Neural progenitor cell (in vitro differentiated cells): ENCODE data around the gene HNMT. TPM values are rescaled to one million over a fixed set of nuclear protein-coding genes. Genes with fewer than 3 reads are reported as not detected.

ENCODE experiments used
- DNase-seq: peaks from one replicate; pipeline ENCODE4 v3.0.0-alpha.2; 2016; ENCODE audit warnings: low spot score
- H2AFZ ChIP-seq: fragments of 200-600 bp; sonication (generic); replicated peaks from 2 replicates; pipeline ENCODE4 v1.6.1; 2016; ENCODE audit warnings: antibody characterized with exemption
- H3F3A ChIP-seq: fragments of 200-600 bp; sonication (generic); 2 replicates; pipeline ENCODE4 v1.6.1; 2016; ENCODE audit warnings: antibody characterized with exemption, low read depth
- H3K27ac ChIP-seq: fragments of 200-600 bp; sonication (generic); 2 replicates; pipeline ENCODE4 v1.5.1; 2016; ENCODE audit warnings: mild to moderate bottlenecking
- H3K27me3 ChIP-seq: fragments of 200-600 bp; sonication (generic); 2 replicates; pipeline ENCODE4 v1.6.1; 2016; ENCODE audit warnings: mild to moderate bottlenecking, moderate library complexity
- H3K36me3 ChIP-seq: fragments of 200-600 bp; sonication (generic); 2 replicates; pipeline ENCODE4 v1.5.1; 2016
- H3K4me1 ChIP-seq: fragments of 200-600 bp; sonication (generic); 2 replicates; pipeline ENCODE4 v1.6.1; 2016; ENCODE audit warnings: mixed run types
- H3K4me2 ChIP-seq: fragments of 200-600 bp; sonication (generic); 2 replicates; pipeline ENCODE4 v1.6.1; 2016
- H3K4me3 ChIP-seq: fragments of 200-600 bp; sonication (generic); 2 replicates; pipeline ENCODE4 v1.5.1; 2016
- H3K79me2 ChIP-seq: fragments of 200-600 bp; sonication (generic); 2 replicates; pipeline ENCODE4 v1.6.1; 2016; ENCODE audit warnings: low read depth
- H3K9ac ChIP-seq: fragments of 200-600 bp; sonication (generic); 2 replicates; pipeline ENCODE4 v1.6.1; 2016
- H3K9me3 ChIP-seq: fragments of 200-600 bp; sonication (generic); 2 replicates; pipeline ENCODE4 v1.5.1; 2016; ENCODE audit warnings: low read depth
- H4K20me1 ChIP-seq: fragments of 200-600 bp; sonication (generic); 2 replicates; pipeline ENCODE4 v1.6.1; 2016; ENCODE audit warnings: low read depth
- H3K27ac Mint-ChIP-seq: 3 replicates; pipeline ENCODE4 v1.8.0; 2021; ENCODE audit warnings: mixed read lengths
- H3K27me3 Mint-ChIP-seq: 2 replicates; pipeline ENCODE4 v1.8.0; 2022; ENCODE audit warnings: low read depth, mild to moderate bottlenecking, inconsistent platforms, moderate library complexity, mixed read lengths; ENCODE audit not compliant: insufficient read depth
- H3K36me3 Mint-ChIP-seq: 3 replicates; pipeline ENCODE4 v1.8.0; 2021; ENCODE audit warnings: mixed read lengths
- H3K4me1 Mint-ChIP-seq: 3 replicates; pipeline ENCODE4 v1.8.0; 2021; ENCODE audit warnings: mixed read lengths
- H3K4me3 Mint-ChIP-seq: 3 replicates; pipeline ENCODE4 v1.8.0; 2021; ENCODE audit warnings: mild to moderate bottlenecking, moderate library complexity, mixed read lengths
- H3K9me3 Mint-ChIP-seq: 3 replicates; pipeline ENCODE4 v1.8.0; 2020; ENCODE audit warnings: mixed read lengths
- CTCF ChIP-seq: fragments of 200-600 bp; sonication (generic); IDR thresholded peaks from 2 replicates; pipeline ENCODE4 v1.5.1; 2017; ENCODE audit warnings: antibody characterized with exemption, mild to moderate bottlenecking
- EZH2 ChIP-seq: fragments of 200-600 bp; sonication (generic); IDR thresholded peaks from 2 replicates; pipeline ENCODE4 v1.6.1; 2017; ENCODE audit warnings: antibody characterized with exemption, mild to moderate bottlenecking, moderate library complexity
- EZH2phosphoT487 ChIP-seq: fragments of 200-600 bp; sonication (generic); IDR thresholded peaks from 2 replicates; pipeline ENCODE4 v1.6.1; 2017; ENCODE audit warnings: antibody characterized with exemption
- total RNA-seq: library from RNA; depleted of rRNA; stranded (reverse); fragments of >200 nt; gene quantifications from 2 replicates; pipeline ENCODE4 v1.2.3, GENCODE V29; 2015; ENCODE audit warnings: low replicate concordance

The HNMT gene
- total RNA-seq, 1 donor from 2014 or later: 1.6 TPM

GRCh38 chr2:137966043-137966442 lies 1.8 kb downstream of the HNMT start:
- no peak overlapping the region for H3K4me2 ChIP-seq
- no peaks in the 10 kb centered on the region for H3K9me3 Mint-ChIP-seq

GRCh38 chr2:137967042-137967441 lies 2.8 kb downstream of the HNMT start:
- no peak overlapping the region for H3K27ac ChIP-seq
- TF ChIP-seq CTCF (no peak), EZH2 (no peak), EZH2phosphoT487 (no peak)
- no peaks in the 10 kb centered on the region for H4K20me1 ChIP-seq
- H3K79me2 ChIP-seq: no peaks in the 10 kb centered on the region
- H3K27me3 ChIP-seq: no peaks in the 10 kb centered on the region
- no peak overlapping the region for H2AFZ ChIP-seq
- Mint-ChIP-seq H3K36me3 (no peaks in the 10 kb centered on the region), H3K4me3 (no peak overlapping the region), H3K9me3 (no peaks in the 10 kb centered on the region), H3K27me3 (no peaks in the 10 kb centered on the region), H3K27ac (no peak overlapping the region), H3K4me1 (peaks cover 26% of the 10 kb centered on the region)
- H3K4me2 ChIP-seq: no peak overlapping the region
- no peak for DNase-seq
- H3K9ac ChIP-seq: no peak overlapping the region
- H3K4me3 ChIP-seq: no peak overlapping the region
- H3K9me3 ChIP-seq: no peaks in the 10 kb centered on the region
- peaks cover 19% of the 10 kb centered on the region for H3K4me1 ChIP-seq
- peaks cover 5% of the 10 kb centered on the region for H3F3A ChIP-seq
- H3K36me3 ChIP-seq: no peaks in the 10 kb centered on the region

More at GRCh38 chr2:137966043-137966442, 1.8 kb downstream of the HNMT start:
- Histone ChIP-seq H4K20me1 (no peaks in the 10 kb centered on the region), H3K9me3 (no peaks in the 10 kb centered on the region), H3K27ac (no peak overlapping the region), H3F3A (peaks cover 5% of the 10 kb centered on the region), H3K9ac (no peak overlapping the region), H3K36me3 (no peaks in the 10 kb centered on the region), H3K27me3 (no peaks in the 10 kb centered on the region), H2AFZ (no peak overlapping the region), H3K4me1 (peaks cover 19% of the 10 kb centered on the region), H3K4me3 (no peak overlapping the region), H3K79me2 (no peaks in the 10 kb centered on the region)
- no peak overlapping the region for H3K27ac Mint-ChIP-seq
- H3K4me3 Mint-ChIP-seq: no peak overlapping the region
- no peaks in the 10 kb centered on the region for H3K27me3 Mint-ChIP-seq
- no peaks in the 10 kb centered on the region for H3K36me3 Mint-ChIP-seq
- no peak for DNase-seq
- TF ChIP-seq EZH2phosphoT487 (no peak), CTCF (no peak), EZH2 (no peak)
- peaks cover 26% of the 10 kb centered on the region for H3K4me1 Mint-ChIP-seq

- no peaks in the 10 kb centered on the region for H3K27me3 Mint-ChIP-seq
- Histone ChIP-seq H3K36me3 (no peaks in the 10 kb centered on the region), H4K20me1 (no peaks in the 10 kb centered on the region), H3K4me2 (no peak overlapping the region), H3K9me3 (no peaks in the 10 kb centered on the region), H3K27me3 (no peaks in the 10 kb centered on the region), H3K79me2 (no peaks in the 10 kb centered on the region), H3K27ac (no peak overlapping the region), H3K9ac (no peak overlapping the region), H2AFZ (peak overlapping the region; percentile 21), H3K4me3 (no peak overlapping the region), H3K4me1 (peaks cover 15% of the 10 kb centered on the region), H3F3A (peaks cover 4% of the 10 kb centered on the region)
- H3K4me1 Mint-ChIP-seq: peaks cover 22% of the 10 kb centered on the region
- no peak overlapping the region for H3K4me3 Mint-ChIP-seq
- no peak for TF ChIP-seq EZH2
- no peak for TF ChIP-seq CTCF
- no peak for TF ChIP-seq EZH2phosphoT487
- no peaks in the 10 kb centered on the region for H3K36me3 Mint-ChIP-seq
- no peak for DNase-seq
- no peaks in the 10 kb centered on the region for H3K9me3 Mint-ChIP-seq
- no peak overlapping the region for H3K27ac Mint-ChIP-seq
Observed at GRCh38 chr2:137968477-137969417, 4.5 kb downstream of the HNMT start.
